Rectal smooth muscle tissue (tissue), 1 donor: ENCODE measurements around the gene B9D2.
A peak's percentile ranks its signal among the peaks of the same experiment; 100 is the strongest.
"Not testable (repeated sequence)": the region's sequence is repeated elsewhere in the genome, so short reads cannot be mapped to it uniquely, and the experiment has no call there.

ENCODE experiments used
- H3K27ac ChIP-seq: one replicate; pipeline ENCODE4 v1.7.0; 2013; ENCODE audit warnings: low read depth, low read length, inconsistent platforms
- H3K27me3 ChIP-seq: one replicate; pipeline ENCODE4 v1.7.0; 2013; ENCODE audit warnings: low read length; ENCODE audit not compliant: control insufficient read depth, insufficient read depth
- H3K36me3 ChIP-seq: one replicate; pipeline ENCODE4 v1.7.0; 2013; ENCODE audit warnings: low read length; ENCODE audit not compliant: control insufficient read depth, insufficient read depth
- H3K4me1 ChIP-seq: one replicate; pipeline ENCODE4 v1.7.0; 2013; ENCODE audit warnings: low read length; ENCODE audit not compliant: control insufficient read depth, insufficient read depth
- H3K4me3 ChIP-seq: one replicate; pipeline ENCODE4 v1.7.0; 2013; ENCODE audit warnings: low read length
- H3K9ac ChIP-seq: one replicate; pipeline ENCODE4 v1.7.0; 2013; ENCODE audit warnings: low read length

The B9D2 gene

DNA sequence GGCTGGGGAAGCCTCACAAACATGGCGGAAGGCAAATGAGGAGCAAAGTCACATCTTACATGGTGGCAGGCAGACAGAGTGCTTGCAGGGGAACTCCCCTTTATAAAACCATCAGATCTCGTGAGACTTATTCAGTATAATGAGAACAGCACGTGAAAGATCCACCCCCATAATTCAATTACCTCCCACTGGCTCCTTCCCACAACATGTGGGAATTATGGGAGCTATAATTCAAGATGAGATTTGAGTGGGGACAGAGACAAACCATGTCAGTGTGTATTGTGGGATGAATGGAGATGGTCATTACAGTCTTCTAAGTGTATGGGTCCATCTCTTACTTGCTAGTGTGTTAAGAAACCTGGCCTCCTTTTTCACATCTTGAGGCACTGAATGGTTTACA is 38.1 kb upstream of the B9D2 start:
- no peaks in the 10 kb centered on the region for H3K27me3 ChIP-seq
- peaks cover 6% of the 10 kb centered on the region for H3K4me1 ChIP-seq
- H3K9ac ChIP-seq, result no peak overlapping the region
- no peak overlapping the region for H3K27ac ChIP-seq
- no peaks in the 10 kb centered on the region for H3K36me3 ChIP-seq
- no peak overlapping the region for H3K4me3 ChIP-seq

DNA sequence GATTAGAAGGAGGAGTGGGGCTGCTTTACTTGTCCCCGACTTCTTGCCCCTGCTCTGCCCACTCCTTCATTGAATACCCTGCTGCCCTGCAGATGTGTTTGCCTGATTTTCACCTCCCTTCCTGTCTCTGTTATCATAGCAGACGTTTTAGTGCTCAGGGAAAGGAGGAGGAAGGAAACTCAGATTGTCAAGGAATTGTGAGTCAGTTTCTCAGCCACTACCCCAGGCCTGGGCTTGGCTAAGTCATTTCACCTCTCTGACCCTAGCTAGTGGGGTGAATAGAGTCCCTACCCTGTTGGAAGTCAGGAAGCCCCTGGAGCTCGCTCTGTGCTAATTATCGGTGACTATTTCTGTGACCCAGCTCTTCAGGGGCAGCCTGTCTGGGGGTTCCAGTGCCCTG is 37.5 kb upstream of the B9D2 start:
- no peak overlapping the region for H3K27ac ChIP-seq
- H3K4me1 ChIP-seq, result peaks cover 7% of the 10 kb centered on the region
- H3K27me3 ChIP-seq, result no peaks in the 10 kb centered on the region

DNA sequence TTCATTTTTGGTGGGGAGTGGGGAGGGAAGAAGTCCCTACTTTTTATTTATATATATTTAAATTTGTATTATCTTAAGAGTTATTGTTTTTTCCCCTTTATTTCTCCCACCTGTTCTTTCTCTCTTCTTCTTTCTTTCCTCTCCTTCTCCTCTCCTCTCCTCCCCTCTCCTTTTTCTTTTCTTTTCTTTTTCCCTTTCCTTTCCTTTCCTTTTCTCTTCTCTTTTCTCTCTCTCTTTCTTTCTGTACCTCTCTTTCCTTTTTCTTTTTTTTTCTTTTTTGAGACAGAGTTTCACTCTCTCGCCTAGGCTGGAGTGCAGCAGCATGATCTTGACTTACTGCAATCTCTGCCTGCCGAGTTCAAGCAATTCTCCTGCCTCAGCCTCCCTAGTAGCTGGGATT is 35.6 kb upstream of the B9D2 start:
- Histone ChIP-seq H3K4me3 (no peak overlapping the region), H3K4me1 (peaks cover 9% of the 10 kb centered on the region), H3K27ac (no peak overlapping the region)

More for the DNA sequence above, 37.5 kb upstream of the B9D2 start:
- Histone ChIP-seq H3K4me3 (no peak overlapping the region), H3K9ac (no peak overlapping the region), H3K36me3 (no peaks in the 10 kb centered on the region)

DNA sequence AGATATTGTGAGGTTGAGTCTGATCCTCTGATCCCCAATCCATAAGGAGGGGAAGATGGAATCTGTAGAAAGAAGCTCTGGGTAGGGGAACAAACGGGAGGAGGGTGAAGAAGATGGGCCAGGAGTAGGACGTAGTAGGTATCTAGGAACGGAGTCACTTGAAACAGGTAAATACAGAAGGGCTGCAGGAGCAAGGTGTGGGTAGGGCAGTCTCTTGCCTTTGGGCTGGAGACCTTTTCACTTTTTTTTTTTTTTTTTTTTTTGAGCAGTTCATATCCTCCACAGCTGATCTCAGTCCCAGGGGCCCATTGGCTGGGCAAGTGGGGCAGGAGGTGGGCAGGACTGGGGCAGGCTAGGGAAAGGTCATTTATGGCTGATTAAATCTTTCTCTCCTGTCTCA is 35.1 kb upstream of the B9D2 start:
- Histone ChIP-seq H3K4me1 (peaks cover 9% of the 10 kb centered on the region), H3K36me3 (no peaks in the 10 kb centered on the region), H3K9ac (no peak overlapping the region), H3K27ac (no peak overlapping the region), H3K4me3 (no peak overlapping the region), H3K27me3 (no peaks in the 10 kb centered on the region)

More for the DNA sequence above, 35.6 kb upstream of the B9D2 start:
- Histone ChIP-seq H3K27me3 (no peaks in the 10 kb centered on the region), H3K9ac (no peak overlapping the region), H3K36me3 (no peaks in the 10 kb centered on the region)

DNA sequence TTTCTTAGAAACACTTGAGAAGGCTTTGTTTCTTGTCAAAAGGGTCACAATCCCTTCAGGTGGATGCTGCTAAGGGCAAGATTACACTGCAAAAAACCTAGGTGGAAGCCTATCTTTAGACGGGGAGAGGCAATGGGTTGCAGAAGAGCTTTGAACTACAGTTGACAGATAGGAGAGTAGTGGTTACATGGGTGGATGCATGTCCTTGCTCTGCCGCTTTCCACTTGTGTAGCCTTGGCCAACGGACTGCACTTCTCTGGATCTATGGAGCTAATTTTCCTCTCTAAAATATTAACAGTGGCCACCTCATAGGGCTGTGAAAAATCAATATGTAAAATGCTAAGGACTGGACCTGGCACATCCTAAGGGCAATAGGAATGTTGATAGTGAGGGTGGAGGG is 34.6 kb upstream of the B9D2 start:
- H3K27me3 ChIP-seq, result no peaks in the 10 kb centered on the region
- no peak overlapping the region for H3K9ac ChIP-seq
- no peaks in the 10 kb centered on the region for H3K36me3 ChIP-seq
- peaks cover 9% of the 10 kb centered on the region for H3K4me1 ChIP-seq
- H3K27ac ChIP-seq, result no peak overlapping the region
- peak overlapping the region; percentile 99 for H3K4me3 ChIP-seq

DNA sequence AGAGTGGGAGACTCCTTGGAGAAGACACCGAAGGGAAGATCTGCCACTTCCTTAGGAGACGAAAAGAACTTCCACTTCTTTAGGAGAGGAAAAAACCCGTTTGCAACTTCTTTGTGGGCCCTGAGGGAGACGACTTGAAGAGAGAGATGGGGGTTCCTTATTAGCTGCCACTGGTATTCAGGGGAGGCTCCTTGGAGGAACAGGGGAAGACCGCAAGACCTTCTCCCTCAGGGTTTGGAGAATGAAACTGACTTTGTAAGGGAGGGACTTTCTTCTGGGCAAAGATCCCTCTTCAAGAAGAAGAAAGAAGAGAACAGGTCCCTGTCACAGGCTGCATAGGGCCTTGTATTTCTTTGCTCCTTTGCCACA is 34.1 kb upstream of the B9D2 start:
- Histone ChIP-seq H3K36me3 (no peaks in the 10 kb centered on the region), H3K27me3 (no peaks in the 10 kb centered on the region), H3K27ac (peak overlapping the region; percentile 96), H3K4me3 (peak overlapping the region; percentile 99), H3K4me1 (peaks cover 9% of the 10 kb centered on the region), H3K9ac (peak overlapping the region; percentile 98)

DNA sequence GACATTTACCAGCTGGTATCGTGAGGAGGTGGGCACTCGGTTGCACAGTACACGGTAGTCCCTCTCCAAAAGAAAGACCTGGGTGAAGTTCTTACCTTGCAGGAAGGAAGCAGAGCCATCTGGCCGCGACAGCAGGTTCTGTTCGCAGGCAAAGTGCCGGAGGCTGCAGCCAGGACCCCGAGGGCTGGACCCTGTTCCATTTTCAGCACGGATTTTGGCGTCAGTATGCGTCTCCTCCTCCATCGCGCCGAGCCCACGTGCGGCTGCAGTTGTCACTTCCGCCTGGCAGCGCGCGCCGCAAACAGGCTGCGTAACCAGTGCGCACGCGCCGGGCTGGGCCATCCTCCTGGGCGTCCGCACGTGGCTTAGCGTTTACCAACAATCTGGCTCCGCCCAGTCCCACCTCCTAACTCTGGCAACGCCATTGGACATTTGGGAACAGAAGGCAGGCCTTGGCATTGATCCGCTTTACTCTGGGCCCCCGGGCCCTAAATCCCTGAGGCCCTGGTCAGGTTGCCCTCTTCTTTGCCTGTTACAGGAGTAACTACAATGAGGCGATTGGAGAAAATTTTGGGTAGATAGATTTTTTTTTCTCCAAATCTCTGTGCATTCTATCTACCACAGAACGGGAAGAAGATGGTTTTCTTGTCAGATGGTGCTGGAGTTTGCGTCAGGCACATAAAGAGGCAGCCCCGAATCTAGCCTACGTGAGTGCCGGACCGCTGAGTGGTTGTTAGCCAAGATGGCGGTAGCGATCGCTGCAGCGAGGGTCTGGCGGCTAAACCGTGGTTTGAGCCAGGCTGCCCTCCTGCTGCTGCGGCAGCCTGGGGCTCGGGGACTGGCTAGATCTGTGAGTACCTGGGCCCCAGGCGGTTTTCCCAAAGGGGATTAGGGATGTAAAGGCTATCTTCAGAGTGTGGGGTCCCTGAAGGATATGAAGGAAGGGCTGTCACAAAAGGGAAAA is 33.4 kb upstream of the B9D2 start, which contains the start of the genes BCKDHA and EXOSC5:
TSS of gene BCKDHA (plus strand) at position 733 of the 964 bp plus-strand sequence. CDS start at position 743, 10 bp downstream.
TSS of gene EXOSC5 (minus strand) at position 274 of the 964 bp plus-strand sequence. CDS start at position 243, 31 bp downstream.
- Histone ChIP-seq H3K4me1 (peaks cover 9% of the 10 kb centered on the region), H3K27ac (peak within 1 kb of the TSS; percentile 96), H3K9ac (peak within 1 kb of the TSS; percentile 98), H3K36me3 (no peaks in the 10 kb centered on the region), H3K4me3 (peak within 1 kb of the TSS; percentile 99), H3K27me3 (no peaks in the 10 kb centered on the region)

DNA sequence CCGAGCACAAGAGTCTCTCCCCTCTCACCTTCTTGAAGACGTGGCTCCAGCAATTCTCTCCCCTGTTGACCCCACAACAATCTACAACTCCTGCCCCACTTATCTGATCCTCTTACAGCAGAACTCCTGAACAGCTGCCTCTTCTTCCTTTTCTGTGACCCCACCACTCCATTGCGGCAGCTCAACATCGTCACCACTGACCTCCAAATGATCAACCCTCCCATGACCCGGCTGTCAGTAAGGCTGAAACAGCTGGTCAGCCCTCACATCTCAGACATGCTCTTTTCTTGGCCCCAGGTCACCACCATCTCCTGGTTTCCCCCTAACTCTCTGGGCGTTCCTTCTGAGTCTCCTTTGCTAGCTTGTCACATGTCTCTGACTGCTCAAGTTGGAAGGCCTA is 31.4 kb upstream of the B9D2 start:
- Histone ChIP-seq H3K27me3 (no peaks in the 10 kb centered on the region), H3K4me3 (no peak overlapping the region), H3K27ac (no peak overlapping the region), H3K36me3 (peaks cover 14% of the 10 kb centered on the region), H3K9ac (no peak overlapping the region), H3K4me1 (peaks cover 9% of the 10 kb centered on the region)

DNA sequence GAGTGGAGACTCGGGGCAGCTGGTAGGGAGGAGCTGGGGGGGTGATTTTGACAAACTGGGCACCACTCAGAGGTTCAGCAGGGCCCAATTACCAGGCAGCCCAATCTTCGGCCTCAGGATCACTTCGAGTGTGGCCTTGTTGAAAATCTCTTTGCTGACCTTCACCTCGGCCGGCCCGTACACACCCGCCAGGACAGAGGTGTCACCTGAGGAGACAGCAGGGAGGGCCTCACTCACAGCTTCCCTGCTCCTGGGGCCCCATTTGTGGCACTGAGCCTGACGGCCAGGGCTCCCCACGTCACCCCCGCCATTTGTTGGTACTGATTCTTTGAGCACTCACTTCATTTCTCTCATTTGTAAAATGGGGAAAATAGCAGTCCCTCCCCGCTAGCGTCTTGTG is 28.8 kb upstream of the B9D2 start:
- Histone ChIP-seq H3K36me3 (peaks cover 26% of the 10 kb centered on the region), H3K4me1 (peaks cover 3% of the 10 kb centered on the region), H3K27me3 (no peaks in the 10 kb centered on the region), H3K9ac (no peak overlapping the region), H3K27ac (no peak overlapping the region), H3K4me3 (no peak overlapping the region)

DNA sequence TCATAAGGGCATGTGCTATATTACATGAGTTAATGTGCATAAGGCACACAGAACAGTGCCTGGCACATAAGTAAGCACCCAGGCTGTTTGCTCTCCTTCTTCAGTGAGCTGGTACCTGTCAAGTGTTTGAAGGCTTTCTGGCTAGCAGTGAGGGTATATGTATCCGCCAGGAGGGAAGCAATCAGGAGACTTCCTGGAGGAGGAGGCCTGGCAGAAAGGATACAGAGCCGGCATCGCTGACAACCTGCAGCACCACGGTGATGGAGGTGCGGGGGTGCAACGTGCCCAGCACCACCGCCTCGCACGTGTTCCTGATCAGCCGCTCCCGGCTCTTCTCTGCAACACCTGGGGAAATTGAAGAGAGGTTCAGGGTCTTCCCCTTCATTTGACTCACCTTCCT is 27.7 kb upstream of the B9D2 start:
- Histone ChIP-seq H3K27me3 (no peaks in the 10 kb centered on the region), H3K27ac (no peak overlapping the region), H3K4me3 (no peak overlapping the region), H3K4me1 (peaks cover 3% of the 10 kb centered on the region), H3K9ac (no peak overlapping the region), H3K36me3 (peaks cover 26% of the 10 kb centered on the region)

DNA sequence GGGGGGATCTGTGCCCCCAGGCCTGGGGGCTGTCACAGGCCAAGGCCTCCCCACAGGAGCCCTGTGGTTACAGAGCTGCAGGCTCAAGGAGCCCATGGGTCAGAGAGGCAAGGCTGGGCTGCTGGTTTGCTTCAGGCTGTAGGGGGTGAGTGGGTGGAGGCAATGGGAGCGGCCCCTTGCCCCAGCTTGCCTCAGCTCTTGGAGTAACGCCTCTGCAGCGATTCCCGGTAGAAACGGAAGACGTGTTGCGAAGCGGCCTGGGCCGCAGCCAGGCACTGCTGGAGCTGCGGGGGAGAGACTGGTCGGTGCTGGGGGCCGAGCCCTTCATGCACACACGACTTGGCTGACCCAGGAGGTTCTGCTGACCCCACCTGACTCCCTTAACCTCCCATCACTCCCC is 22.5 kb upstream of the B9D2 start:
- no peak overlapping the region for H3K27ac ChIP-seq
- H3K36me3 ChIP-seq, result peaks cover 26% of the 10 kb centered on the region
- no peaks in the 10 kb centered on the region for H3K27me3 ChIP-seq
- no peak overlapping the region for H3K9ac ChIP-seq
- H3K4me1 ChIP-seq, result no peaks in the 10 kb centered on the region
- H3K4me3 ChIP-seq, result no peak overlapping the region

DNA sequence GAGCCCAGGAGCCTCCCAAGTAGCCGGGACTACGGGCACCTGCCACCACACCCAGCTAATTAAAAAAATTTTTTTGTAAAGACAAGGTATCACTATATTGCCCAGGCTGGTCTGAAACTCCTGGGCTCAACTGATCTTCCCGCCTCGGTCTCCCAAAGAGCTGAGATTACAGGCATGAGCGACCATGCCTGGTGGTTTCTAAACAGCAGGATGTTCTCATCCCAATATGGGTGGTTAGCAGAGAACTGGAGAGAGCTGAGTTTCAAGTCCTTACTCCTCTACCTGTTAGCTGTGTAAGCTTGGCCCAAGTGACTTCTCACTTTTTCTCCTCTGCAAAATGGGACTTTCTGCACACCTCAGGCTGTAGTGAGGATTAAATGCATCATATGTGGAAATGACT is 20.4 kb upstream of the B9D2 start:
- no peaks in the 10 kb centered on the region for H3K4me1 ChIP-seq
- H3K36me3 ChIP-seq, result peaks cover 11% of the 10 kb centered on the region
- H3K4me3 ChIP-seq, result no peak overlapping the region
- no peak overlapping the region for H3K27ac ChIP-seq
- H3K27me3 ChIP-seq, result no peaks in the 10 kb centered on the region
- H3K9ac ChIP-seq, result no peak overlapping the region

DNA sequence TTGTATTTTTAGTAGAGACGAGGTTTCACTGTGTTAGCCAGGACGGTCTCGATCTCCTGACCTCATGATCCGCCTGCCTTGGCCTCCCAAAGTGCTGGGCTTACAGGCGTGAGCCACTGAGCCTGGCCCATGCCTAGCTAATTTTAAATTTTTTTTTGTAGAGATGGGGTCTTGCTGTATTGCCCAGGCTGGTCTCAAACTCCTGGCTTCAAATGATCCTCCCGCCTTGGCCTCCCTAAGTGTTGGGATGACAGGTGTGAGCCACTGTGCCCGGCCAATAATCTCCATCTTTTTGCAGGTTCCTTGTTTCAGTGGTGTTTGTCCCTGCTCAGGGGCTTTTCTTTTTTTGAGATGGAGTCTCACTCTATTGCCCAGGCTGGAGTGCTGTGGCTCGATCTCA is 17.6 kb upstream of the B9D2 start:
- H3K36me3 ChIP-seq, result not testable (repeated sequence)

More for the DNA sequence above, 17.6 kb upstream of the B9D2 start:
- H3K4me3 ChIP-seq, H3K4me1 ChIP-seq, H3K9ac ChIP-seq, H3K27ac ChIP-seq, H3K27me3 ChIP-seq: not testable (repeated sequence)
